HG03460 (cell line): ENCODE measurements around the gene B3GNT3.
"Not testable (repeated sequence)": the region's sequence is repeated elsewhere in the genome, so short reads cannot be mapped to it uniquely, and the experiment has no call there.

ENCODE experiments used
- ATAC-seq: cut with Tn5 transposase; IDR thresholded peaks from one replicate; pipeline ENCODE4 v1.9.1; 2021; ENCODE audit not compliant: unreplicated experiment

B3GNT3 gene

DNA sequence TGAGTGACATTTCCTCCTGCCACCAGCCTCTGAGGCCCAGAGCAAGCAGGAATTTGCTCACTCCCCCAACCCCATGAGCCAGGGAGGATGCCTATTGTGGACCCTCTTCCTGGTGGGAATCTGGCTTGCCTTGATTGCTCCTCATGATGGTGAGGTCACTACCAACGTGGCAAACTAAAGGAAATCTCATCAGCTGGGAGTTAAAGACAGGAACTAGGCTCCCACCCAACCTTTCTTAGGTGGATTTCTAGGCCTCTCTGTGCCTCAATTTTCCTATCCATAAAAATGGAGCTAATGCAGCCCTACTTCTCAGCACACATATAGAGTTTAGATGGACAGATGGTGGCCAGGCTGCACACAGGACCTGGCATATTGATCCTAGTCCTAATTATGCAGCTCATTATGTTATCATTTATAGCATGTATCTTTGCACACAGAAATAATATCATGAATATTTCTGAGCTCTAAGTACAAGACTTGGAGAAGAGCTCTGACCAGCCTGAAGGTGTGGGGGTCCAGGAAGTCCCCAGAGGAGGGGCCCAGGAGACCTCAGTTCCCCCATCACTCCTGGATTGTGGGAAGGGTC lies 2.0 kb downstream of the B3GNT3 start:
- no peak for ATAC-seq

DNA sequence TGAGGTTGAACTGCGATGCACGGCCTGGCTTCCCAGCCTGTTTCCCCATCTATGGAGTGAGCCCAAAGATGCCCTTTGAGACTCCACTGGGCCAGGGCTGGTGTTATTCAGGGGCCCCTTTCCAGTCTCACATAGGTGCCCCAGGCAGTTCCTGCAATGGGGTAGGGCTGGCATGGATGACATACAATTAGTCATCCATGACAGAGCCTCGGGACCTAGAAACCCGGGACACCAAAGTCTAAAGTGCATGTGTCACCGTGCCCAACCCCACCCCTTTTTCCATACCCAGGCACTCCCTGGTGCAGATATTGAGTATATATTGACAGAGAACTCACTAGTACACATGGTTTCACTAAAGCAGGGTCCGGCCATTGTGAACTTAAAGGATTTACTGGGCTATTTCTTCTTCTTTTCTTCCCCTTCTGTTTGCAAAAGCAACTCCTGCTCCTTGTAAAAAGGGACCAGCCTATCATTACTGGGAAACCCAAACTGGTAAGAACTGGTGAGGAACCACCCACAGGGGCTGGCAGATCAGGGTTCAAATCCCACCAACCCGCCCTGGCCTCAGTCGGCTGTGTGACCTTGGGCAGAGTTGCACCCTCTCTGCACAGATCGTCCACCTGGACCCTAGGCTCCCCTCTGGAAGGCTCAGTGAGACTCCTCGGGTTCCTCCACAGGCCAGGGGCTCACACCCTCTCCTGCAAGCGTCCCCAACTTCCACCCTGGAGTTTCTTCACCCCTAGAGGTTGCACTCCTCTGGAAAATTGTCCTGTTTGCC lies 2.7 kb downstream of the B3GNT3 start:
- ATAC-seq: no peak

GRCh38 chr19:17798599-17798998 lies 3.7 kb downstream of the B3GNT3 start:
- ATAC-seq: not testable (repeated sequence)

- no peak for ATAC-seq
Observed at GRCh38 chr19:17802137-17802858, 7.4 kb downstream of the B3GNT3 start.

DNA sequence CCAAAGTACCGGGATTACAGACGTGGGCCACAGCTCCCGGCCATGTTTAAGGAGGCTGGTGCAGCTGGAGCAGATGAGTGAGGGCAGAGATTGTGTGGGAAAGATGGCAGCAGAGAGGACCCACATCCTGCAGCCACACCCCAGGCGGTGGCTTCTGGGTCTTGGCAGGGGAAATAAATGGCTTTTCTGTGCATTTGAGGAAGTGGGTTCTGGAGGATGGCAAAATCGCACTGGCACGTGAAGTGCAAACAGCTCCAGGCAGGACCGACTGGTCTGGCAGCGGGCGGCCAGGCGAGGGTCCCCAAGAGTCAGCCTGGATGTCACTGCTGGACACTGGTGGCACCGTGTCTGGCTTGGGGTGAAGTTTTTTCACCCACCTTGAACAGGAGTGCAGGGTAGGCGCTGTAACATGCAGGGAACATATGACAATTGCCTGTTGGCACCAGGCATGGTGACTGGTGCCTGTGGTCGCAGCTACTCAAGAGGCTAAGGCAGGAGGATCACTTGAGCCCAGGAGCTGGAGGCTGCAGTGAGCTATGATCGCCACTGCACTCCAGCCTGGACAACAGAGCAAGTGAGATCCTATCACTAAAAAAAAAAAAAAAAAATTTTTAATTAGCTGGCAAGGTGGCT lies 8.4 kb downstream of the B3GNT3 start:
- ATAC-seq: no peak

- no peak for ATAC-seq
Observed at GRCh38 chr19:17805427-17805826, 10.5 kb downstream of the B3GNT3 start.

DNA sequence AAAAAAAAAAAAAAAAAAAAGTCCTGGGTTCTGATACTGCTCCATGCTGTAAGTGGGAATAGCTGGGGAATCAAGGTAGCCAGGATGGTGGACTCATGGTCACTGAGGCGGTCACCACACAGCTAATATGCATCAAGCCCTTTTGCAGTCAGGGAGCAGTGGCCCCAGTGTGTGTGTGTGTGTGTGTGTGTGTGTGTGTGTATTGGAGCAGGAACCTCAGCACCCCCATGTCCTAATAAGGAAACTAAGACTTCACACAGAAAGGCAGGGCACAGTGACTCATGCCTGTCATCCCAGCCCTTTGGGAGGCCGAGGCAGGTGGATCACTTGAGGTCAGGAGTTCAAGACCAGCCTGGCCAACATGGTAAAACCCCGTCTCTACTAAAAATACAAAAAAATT lies 12.0 kb downstream of the B3GNT3 start:
- ATAC-seq: no peak

DNA sequence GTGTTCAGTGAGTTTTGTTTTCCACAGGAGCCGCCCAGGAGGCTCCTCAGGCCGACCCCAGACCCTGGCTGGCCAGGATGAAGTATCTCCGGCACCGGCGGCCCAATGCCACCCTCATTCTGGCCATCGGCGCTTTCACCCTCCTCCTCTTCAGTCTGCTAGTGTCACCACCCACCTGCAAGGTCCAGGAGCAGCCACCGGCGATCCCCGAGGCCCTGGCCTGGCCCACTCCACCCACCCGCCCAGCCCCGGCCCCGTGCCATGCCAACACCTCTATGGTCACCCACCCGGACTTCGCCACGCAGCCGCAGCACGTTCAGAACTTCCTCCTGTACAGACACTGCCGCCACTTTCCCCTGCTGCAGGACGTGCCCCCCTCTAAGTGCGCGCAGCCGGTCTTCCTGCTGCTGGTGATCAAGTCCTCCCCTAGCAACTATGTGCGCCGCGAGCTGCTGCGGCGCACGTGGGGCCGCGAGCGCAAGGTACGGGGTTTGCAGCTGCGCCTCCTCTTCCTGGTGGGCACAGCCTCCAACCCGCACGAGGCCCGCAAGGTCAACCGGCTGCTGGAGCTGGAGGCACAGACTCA lies 12.9 kb downstream of the B3GNT3 start:
- ATAC-seq: no peak

- ATAC-seq: no peak
Observed at GRCh38 chr19:17811103-17811502, 16.2 kb downstream of the B3GNT3 start.

GRCh38 chr19:17811681-17812080 lies 16.7 kb downstream of the B3GNT3 start:
- ATAC-seq: no peak

DNA sequence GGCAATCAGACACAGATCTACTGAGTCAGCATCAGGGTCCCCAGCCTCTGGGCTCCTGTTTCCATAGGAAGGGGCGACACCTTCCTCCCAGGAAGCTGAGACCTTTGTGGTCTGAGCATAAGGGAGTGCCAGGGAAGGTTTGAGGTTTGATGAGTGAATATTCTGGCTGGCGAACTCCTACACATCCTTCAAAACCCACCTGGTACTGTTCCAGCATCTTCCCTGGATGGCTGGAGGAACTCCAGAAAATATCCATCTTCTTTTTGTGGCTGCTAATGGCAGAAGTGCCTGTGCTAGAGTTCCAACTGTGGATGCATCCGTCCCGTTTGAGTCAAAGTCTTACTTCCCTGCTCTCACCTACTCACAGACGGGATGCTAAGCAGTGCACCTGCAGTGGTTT lies 17.2 kb downstream of the B3GNT3 start:
- ATAC-seq: no peak

GRCh38 chr19:17817668-17818363 lies 22.9 kb downstream of the B3GNT3 start:
- ATAC-seq: no peak

- no peak for ATAC-seq
Observed at GRCh38 chr19:17821190-17821589, 26.3 kb downstream of the B3GNT3 start, which contains the start of gene INSL3. INSL3 (minus strand) TSS chr19:17821519; CDS start chr19:17821506, 13 bp downstream.

DNA sequence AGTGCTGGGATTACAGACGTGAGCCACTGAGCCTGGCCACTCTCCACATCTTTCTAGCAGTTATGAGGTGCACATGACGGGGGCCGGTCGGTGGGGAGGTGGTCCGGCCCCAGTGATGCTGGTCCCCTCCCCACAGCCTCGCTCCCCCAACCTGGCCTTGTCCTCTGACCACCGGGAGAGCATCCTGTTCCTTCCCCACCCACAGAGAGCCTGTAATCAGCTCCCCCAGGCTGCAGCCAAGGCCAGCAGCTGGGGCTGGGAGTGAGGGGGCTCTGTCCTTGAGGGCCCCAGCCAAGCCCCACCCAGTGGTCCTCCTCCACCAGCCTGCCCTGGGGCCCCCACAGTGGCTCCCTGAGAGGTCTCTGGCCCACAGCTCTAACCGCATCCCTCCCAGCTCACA lies 29.4 kb downstream of the B3GNT3 start:
- no peak for ATAC-seq

GRCh38 chr19:17826508-17827056 lies 31.6 kb downstream of the B3GNT3 start:
- ATAC-seq: no peak

GRCh38 chr19:17829855-17830566 lies 35.1 kb downstream of the B3GNT3 start:
- ATAC-seq: no peak

- ATAC-seq: no peak
Observed at GRCh38 chr19:17830567-17831418, 35.9 kb downstream of the B3GNT3 start.

GRCh38 chr19:17831419-17831888 lies 36.5 kb downstream of the B3GNT3 start:
- no peak for ATAC-seq
